Measurements from ENCODE around the gene TNFRSF6B.

GRCh38 chr20:63661959-63662812 lies 34.3 kb upstream of the TNFRSF6B start:
- TF ChIP-seq POLR2A (IDR thresholded peaks at IDR 0.05; ENCODE audit: low read length) = no peak
- TF ChIP-seq GATA1 (IDR thresholded peaks at IDR 0.05; ENCODE audit: low read depth, low read length) = no peak

Measured in erythroblast (primary cell).